Kidney (tissue), 14 donors: ENCODE measurements around the gene IFI44L. TPM values are rescaled to one million over a fixed set of nuclear protein-coding genes. Genes with fewer than 3 reads are reported as not detected.

Experiments
- DNase-seq, 5 donors: peaks; one replicate each; pipeline ENCODE4 v3.0.0-alpha.2; 2013 to 2020
- FAIRE-seq: peaks from 2 replicates; lab custom pipeline; 2012; peaks lifted over from hg19 to GRCh38; lab: Jason Lieb, UNC
- H3K27ac ChIP-seq, 2 donors: one replicate each; pipeline ENCODE4 v1.7.0; 2013; ENCODE audit warnings: low read depth in 2 of 2, low read length in 2 of 2, inconsistent platforms in 1 of 2
- H3K27me3 ChIP-seq: one replicate; pipeline ENCODE4 v1.7.1; 2013; ENCODE audit warnings: low read length, inconsistent platforms; ENCODE audit not compliant: control insufficient read depth, insufficient read depth
- H3K36me3 ChIP-seq, 3 donors: one replicate each; pipeline versions ENCODE4 v1.7.0 to v1.7.1; 2013; ENCODE audit warnings: low read length in 3 of 3, control low read depth in 1 of 3, inconsistent platforms in 1 of 3; ENCODE audit not compliant: insufficient read depth in 3 of 3, control insufficient read depth in 2 of 3
- H3K4me1 ChIP-seq, 3 donors: one replicate each; pipeline versions ENCODE4 v1.7.0 to v1.7.1; 2013; ENCODE audit warnings: low read length in 3 of 3, inconsistent platforms in 1 of 3, low read depth in 1 of 3; ENCODE audit not compliant: control insufficient read depth in 2 of 3, insufficient read depth in 2 of 3
- H3K4me3 ChIP-seq, 3 donors: one replicate each; pipeline versions ENCODE4 v1.7.0 to v1.8.1; 2013; ENCODE audit warnings: low read length in 3 of 3, control low read depth in 1 of 3, inconsistent platforms in 1 of 3
- H3K9ac ChIP-seq, 3 donors: one replicate each; pipeline versions ENCODE4 v1.7.0 to v1.7.1; 2013; ENCODE audit warnings: low read length in 3 of 3, control low read depth in 1 of 3, inconsistent platforms in 1 of 3
- H3K9me3 ChIP-seq, 3 donors: one replicate each; pipeline versions ENCODE4 v1.7.0 to v1.7.1; 2013; ENCODE audit warnings: low read length in 3 of 3, control low read depth in 1 of 3, inconsistent platforms in 1 of 3; ENCODE audit not compliant: control insufficient read depth in 2 of 3, insufficient read depth in 1 of 3
- intact Hi-C: fragments of 100-400 bp; cut with DNase I; formaldehyde crosslinking; loops from one replicate; pipeline ENCODE4 v1.11.1; 2022
- polyA plus RNA-seq: library from polyadenylated mRNA; stranded (reverse); fragments of 350-450 nt; fragmentation: Illumina TruSeq; extraction: RNeasy Lipid Tissue Mini Kit (QIAGEN cat#74804); gene quantifications from one replicate; pipeline ENCODE4 v1.2.3, GENCODE V29; 2014; ENCODE audit warnings: low read depth, low replicate concordance; ENCODE audit not compliant: insufficient read depth
- total RNA-seq: library from RNA; stranded (reverse); fragmentation: NEBNext Ultra II Directional; extraction: Animal tissue kit (Norgen Biotek cat#: 25700); gene quantifications from one replicate; pipeline ENCODE4 v1.2.1, GENCODE V29; 2021
- TF ChIP-seq, protein P1 (sequence below): IDR thresholded peaks from 3 replicates; pipeline ENCODE4 v1.5.1; 2012; ENCODE audit warnings: mild to moderate bottlenecking, moderate library complexity, borderline replicate concordance; ENCODE audit not compliant: insufficient read depth; ENCODE audit errors: extremely low read depth
- donor health status: control.
- donor health status: control.
- donor health status: control.
- donor health status: control.
- donor health status: control.
- donor health status: DM: yes; HTN: yes; CAD: no.
- donor health status: Normal renal cell carcinoma (clear cell type).

Gene IFI44L
- total and polyA plus RNA-seq, 2 donors from 2014 or later: 5.7 to 20.6 TPM

DNA sequence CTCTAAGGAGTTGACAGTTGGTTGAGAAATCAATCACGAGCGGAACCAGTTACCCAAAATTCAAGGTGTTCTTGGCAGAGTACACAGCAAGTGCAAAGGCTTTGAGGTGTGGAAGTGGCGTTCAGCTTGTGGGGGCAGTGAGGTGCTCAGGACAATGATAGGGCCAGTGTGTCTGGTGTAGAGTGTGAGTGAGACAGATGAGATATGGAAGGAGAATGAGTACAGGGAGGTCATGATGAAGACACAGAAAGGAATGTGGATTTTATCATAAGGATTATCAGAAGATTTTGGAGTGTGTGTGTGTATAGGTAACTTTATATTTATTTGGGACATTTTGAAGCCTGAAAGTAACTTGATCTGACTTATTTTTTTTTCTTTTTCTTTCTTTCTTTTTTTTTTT is 70.3 kb downstream of the IFI44L start:
- Histone ChIP-seq H3K4me1 (no peaks in the 10 kb centered on the region), H3K9ac (no peak overlapping the region), H3K4me3 (no peak overlapping the region), H3K27me3 (no peaks in the 10 kb centered on the region), H3K9me3 (no peaks in the 10 kb centered on the region), H3K27ac (no peak overlapping the region), H3K36me3 (no peaks in the 10 kb centered on the region)
- TF ChIP-seq, protein P1, sequence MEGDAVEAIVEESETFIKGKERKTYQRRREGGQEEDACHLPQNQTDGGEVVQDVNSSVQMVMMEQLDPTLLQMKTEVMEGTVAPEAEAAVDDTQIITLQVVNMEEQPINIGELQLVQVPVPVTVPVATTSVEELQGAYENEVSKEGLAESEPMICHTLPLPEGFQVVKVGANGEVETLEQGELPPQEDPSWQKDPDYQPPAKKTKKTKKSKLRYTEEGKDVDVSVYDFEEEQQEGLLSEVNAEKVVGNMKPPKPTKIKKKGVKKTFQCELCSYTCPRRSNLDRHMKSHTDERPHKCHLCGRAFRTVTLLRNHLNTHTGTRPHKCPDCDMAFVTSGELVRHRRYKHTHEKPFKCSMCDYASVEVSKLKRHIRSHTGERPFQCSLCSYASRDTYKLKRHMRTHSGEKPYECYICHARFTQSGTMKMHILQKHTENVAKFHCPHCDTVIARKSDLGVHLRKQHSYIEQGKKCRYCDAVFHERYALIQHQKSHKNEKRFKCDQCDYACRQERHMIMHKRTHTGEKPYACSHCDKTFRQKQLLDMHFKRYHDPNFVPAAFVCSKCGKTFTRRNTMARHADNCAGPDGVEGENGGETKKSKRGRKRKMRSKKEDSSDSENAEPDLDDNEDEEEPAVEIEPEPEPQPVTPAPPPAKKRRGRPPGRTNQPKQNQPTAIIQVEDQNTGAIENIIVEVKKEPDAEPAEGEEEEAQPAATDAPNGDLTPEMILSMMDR: no peak
- intact Hi-C loops: no loop called here
- no peak for FAIRE-seq
- DNase-seq: no peak

DNA sequence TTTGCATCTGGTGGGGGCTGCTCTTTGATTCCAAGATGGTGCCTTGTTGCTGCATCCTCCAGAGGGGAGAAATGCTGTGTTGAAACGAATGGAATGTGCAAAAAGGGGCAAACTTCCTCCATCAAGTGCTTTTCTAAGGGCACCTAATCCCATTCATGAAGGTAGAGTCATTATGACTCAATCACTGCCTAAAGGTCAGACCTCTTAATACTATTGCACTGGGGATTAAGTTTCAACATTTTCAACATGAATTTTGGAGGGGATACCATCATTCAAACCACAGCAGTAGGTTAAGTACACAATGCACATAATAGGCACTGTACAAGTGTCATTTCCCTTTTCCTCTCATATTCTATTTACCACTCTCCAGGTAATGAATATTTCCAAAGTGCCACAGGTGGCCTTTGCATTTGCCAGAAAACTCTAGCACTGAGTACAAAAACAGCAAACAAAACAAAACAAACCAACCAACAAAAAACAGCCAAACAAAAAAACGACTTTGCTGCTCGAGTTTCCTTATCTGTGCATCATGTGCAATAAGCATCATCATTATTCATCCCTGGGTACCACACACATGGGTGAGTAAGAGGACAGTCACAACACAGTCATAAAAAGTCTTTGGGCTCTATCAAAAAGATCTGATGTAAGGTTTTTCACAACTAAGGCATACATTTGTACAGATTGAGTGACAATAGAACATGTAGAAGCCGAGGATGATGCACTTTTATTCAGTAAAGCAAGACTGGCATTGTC is 71.9 kb downstream of the IFI44L start:
- Histone ChIP-seq H3K4me1 (no peaks in the 10 kb centered on the region), H3K9ac (no peak overlapping the region), H3K36me3 (no peaks in the 10 kb centered on the region), H3K4me3 (no peak overlapping the region), H3K9me3 (no peaks in the 10 kb centered on the region), H3K27ac (no peak overlapping the region), H3K27me3 (no peaks in the 10 kb centered on the region)
- FAIRE-seq (no peak), DNase-seq (no peak)
- intact Hi-C loops: no loop called here
- TF ChIP-seq, protein P1: no peak

Other genes with a start within 250 kb of the IFI44L start
- 3.7 TPM for gene PTGFR, start 129.5 kb upstream of the IFI44L start, total RNA-seq
- 2.4 TPM for gene PTGFR, start 129.5 kb upstream of the IFI44L start, polyA plus RNA-seq
- gene IFI44, start 29.4 kb downstream of the IFI44L start, total RNA-seq: 42.3 TPM
- gene IFI44, start 29.4 kb downstream of the IFI44L start, polyA plus RNA-seq: 21.9 TPM